Skeletal muscle tissue (tissue), 4 donors: ENCODE measurements around the gene PRLH. TPM values are rescaled to one million over a fixed set of nuclear protein-coding genes. Genes with fewer than 3 reads are reported as not detected.

Source experiments
- H3K27ac ChIP-seq: one replicate; pipeline ENCODE4 v1.7.0; 2013; ENCODE audit warnings: mild to moderate bottlenecking, low read depth, low read length, inconsistent platforms
- H3K27me3 ChIP-seq, 3 donors: one replicate each; pipeline ENCODE4 v1.7.0; 2013; ENCODE audit warnings: low read length in 3 of 3; ENCODE audit not compliant: control insufficient read depth in 3 of 3, insufficient read depth in 3 of 3
- H3K36me3 ChIP-seq, 3 donors: one replicate each; pipeline ENCODE4 v1.7.0; 2013; ENCODE audit warnings: low read length in 3 of 3; ENCODE audit not compliant: control insufficient read depth in 3 of 3, insufficient read depth in 3 of 3
- H3K4me1 ChIP-seq, 3 donors: one replicate each; pipeline ENCODE4 v1.7.0; 2013; ENCODE audit warnings: low read length in 3 of 3, mild to moderate bottlenecking in 3 of 3; ENCODE audit not compliant: control insufficient read depth in 3 of 3, insufficient read depth in 3 of 3
- H3K4me3 ChIP-seq, 3 donors: one replicate each; pipeline ENCODE4 v1.7.0; 2013; ENCODE audit warnings: low read length in 3 of 3
- H3K9ac ChIP-seq, 3 donors: one replicate each; pipeline ENCODE4 v1.7.0; 2013; ENCODE audit warnings: low read length in 3 of 3, mild to moderate bottlenecking in 3 of 3, moderate library complexity in 2 of 3, low read depth in 1 of 3
- H3K9me3 ChIP-seq, 3 donors: one replicate each; pipeline ENCODE4 v1.7.0; 2013; ENCODE audit warnings: low read length in 3 of 3; ENCODE audit not compliant: control insufficient read depth in 3 of 3
- total RNA-seq: library from RNA; depleted of rRNA; stranded (reverse); fragments of >200 nt; gene quantifications from one replicate; pipeline ENCODE4 v1.2.3, GENCODE V29; 2014
- donor health status: Osteomylitis.

The PRLH gene
- total RNA-seq, 1 donor from 2014 or later: not detected

DNA sequence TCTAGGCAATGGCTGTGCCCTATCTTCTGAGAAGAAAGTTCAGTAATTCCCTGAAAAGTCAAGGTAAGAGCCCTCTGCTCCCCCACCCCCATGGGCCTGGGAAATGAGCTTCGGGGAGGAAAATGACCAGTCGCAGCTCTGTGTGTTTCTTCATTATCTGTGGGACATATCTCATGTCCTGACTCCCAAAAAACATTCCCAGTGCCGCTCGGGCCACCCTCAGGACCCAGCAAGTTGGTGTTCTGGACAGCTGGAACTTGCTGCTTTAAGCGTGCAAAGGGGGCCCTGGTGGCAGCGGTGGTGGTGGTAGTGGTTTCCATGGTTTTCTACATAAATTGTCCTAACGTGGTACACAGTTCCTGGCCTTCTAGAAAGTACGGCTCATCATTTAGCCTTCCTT lies 17.2 kb upstream of the PRLH start:
- H3K9me3 ChIP-seq: no peaks in the 10 kb centered on the region
- no peak overlapping the region for H3K4me3 ChIP-seq
- peaks cover 0 to 4% (median 0%) of the 10 kb centered on the region in 3 donors for H3K27me3 ChIP-seq
- H3K9ac ChIP-seq: no peak overlapping the region
- peaks cover 0 to 3% (median 0%) of the 10 kb centered on the region in 3 donors for H3K4me1 ChIP-seq
- peaks cover 0 to 6% (median 0%) of the 10 kb centered on the region in 3 donors for H3K36me3 ChIP-seq
- H3K27ac ChIP-seq: no peak overlapping the region

DNA sequence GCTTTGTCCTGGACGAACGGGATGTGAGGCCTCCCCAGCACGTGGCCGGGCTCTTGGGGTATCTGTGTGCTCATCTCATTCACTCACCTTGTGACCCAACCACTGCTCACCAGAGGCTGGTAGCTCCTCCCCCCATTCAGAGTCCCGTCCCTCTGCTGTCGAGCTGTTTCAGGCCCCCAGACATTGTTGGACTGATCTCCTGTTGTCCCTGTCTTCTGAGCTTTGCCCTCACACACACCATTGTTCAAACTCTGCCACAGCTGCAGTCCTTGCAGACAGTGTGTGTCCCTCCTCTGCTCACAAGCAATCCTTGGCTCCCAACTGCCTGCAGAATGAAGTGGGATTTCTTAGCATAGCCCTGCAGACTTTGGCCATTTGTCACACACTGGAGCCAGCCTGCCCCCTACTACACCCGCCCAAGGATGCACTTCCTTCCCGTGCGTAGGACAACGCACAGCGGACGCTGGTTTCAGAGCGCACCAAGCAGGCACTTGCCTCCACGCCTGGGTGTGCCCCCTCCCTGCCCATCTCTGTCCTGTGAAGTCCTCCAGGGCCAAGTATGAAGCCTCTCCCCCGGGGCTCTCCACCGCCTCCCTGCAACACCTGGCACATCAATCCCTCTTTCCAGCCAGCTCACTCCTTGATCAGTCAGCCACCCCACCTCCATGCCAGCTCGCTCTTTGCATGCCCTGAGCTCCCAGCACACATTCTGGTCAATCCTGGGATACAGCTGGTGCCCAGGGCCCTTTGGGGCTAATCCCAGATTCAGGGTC lies 16.5 kb upstream of the PRLH start:
- no peak overlapping the region for H3K27ac ChIP-seq
- no peaks in the 10 kb centered on the region for H3K9me3 ChIP-seq
- no peak overlapping the region for H3K9ac ChIP-seq
- H3K4me1 ChIP-seq: peaks cover 0 to 3% (median 0%) of the 10 kb centered on the region in 3 donors
- no peak overlapping the region for H3K4me3 ChIP-seq
- H3K27me3 ChIP-seq: peaks cover 0 to 4% (median 0%) of the 10 kb centered on the region in 3 donors
- peaks cover 0 to 7% (median 0%) of the 10 kb centered on the region in 3 donors for H3K36me3 ChIP-seq

DNA sequence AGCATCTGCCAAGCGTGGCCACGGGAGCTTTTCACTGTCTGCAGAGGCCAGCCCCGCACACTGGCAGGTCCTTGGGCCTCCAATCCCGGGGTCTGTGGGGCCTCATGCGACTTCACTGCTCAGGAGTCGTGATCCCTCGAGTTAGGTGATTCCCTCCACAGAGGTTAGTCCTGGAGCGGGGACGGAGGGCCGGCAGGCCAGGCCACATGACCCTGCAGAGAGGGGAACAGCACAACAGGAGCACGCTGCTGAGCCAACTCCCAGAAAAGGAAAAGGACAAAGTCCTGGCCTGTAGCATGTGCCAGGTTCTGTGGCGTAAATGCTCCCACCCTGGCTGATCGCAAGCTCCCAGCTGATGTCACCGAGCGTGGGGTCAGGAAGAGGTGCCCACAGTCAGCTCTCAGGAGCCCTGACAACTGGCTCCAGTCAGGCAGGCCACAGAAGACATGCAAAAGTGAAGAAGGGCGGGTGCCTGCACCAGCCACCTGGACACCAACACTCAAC lies 15.3 kb upstream of the PRLH start:
- no peak overlapping the region for H3K4me3 ChIP-seq
- peaks cover 0 to 7% (median 0%) of the 10 kb centered on the region in 3 donors for H3K36me3 ChIP-seq
- H3K4me1 ChIP-seq: peaks cover 0 to 3% (median 0%) of the 10 kb centered on the region in 3 donors
- H3K9me3 ChIP-seq: peaks cover 0 to 5% (median 2%) of the 10 kb centered on the region in 3 donors
- peaks cover 0 to 4% (median 0%) of the 10 kb centered on the region in 3 donors for H3K27me3 ChIP-seq
- H3K27ac ChIP-seq: no peak overlapping the region
- no peak overlapping the region for H3K9ac ChIP-seq

DNA sequence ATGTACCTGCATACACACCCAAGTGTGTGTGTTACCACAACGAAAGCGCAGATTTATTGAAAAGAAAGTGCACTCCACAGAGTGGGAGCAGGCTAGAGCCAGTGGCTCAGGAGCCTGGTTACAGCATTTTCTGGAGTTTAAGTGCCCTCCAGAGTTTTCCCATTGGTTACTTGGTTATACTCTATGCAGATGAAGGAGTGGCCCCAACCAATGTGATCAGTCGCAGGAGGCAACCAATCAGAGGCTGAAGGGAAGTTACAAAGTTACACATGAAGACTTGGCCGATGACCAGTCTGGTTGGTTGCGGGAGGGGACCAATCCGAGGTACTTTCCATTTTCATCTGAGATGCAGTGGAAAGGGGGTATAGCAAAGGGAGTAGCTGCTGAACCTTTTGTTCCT lies 13.5 kb upstream of the PRLH start:
- Histone ChIP-seq H3K4me3 (no peak overlapping the region), H3K36me3 (peaks cover 0 to 7% (median 0%) of the 10 kb centered on the region in 3 donors), H3K27me3 (peaks cover 0 to 4% (median 0%) of the 10 kb centered on the region in 3 donors), H3K4me1 (peaks cover 0 to 3% (median 0%) of the 10 kb centered on the region in 3 donors), H3K9me3 (peaks cover 0 to 5% (median 2%) of the 10 kb centered on the region in 3 donors), H3K27ac (no peak overlapping the region), H3K9ac (no peak overlapping the region)

DNA sequence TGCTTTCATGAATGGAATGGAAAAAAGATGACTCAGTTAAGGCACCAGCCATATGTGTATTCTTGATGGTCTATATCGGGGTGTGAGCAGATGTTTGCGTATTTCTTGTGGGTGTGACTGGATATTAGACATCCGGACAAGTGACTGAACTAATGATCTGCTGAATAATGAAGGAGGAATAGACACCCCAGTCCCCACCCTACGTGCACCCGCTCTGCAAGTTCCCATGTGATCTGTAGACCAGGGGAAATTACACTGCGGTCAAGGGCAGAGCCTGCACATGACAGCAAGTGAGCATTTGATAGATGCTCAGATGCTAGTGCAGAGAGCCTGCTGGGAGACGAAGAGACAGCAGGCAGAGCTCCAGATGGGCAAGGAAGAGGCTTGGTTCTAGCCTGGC lies 12.4 kb upstream of the PRLH start:
- no peak overlapping the region for H3K9ac ChIP-seq
- peaks cover 4 to 7% (median 5%) of the 10 kb centered on the region in 3 donors for H3K4me1 ChIP-seq
- no peak overlapping the region for H3K4me3 ChIP-seq
- H3K9me3 ChIP-seq: peaks cover 0 to 5% (median 2%) of the 10 kb centered on the region in 3 donors
- peaks cover 0 to 7% (median 0%) of the 10 kb centered on the region in 3 donors for H3K36me3 ChIP-seq
- no peak overlapping the region for H3K27ac ChIP-seq
- H3K27me3 ChIP-seq: peaks cover 0 to 4% (median 0%) of the 10 kb centered on the region in 3 donors

DNA sequence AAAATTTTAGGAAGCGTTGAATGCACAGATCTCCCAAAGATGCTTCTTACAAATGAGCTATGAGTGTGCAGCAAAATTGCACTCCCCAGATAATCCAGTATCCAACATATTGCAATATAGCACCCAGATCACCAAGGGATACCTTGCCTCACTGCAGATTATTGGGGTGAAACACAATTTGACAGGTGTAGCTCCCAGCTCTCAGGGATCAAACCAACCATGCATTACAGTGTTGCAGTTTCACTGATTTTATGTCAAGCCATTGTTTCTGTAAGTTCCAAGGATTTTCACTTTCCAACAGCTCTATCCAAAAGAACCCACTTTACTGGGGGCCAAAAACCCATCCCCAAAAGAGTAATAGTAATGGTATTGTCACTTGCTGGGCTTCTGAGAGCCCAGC lies 10.8 kb upstream of the PRLH start:
- Histone ChIP-seq H3K36me3 (peaks cover 0 to 7% (median 0%) of the 10 kb centered on the region in 3 donors), H3K9me3 (peaks cover 0 to 5% (median 2%) of the 10 kb centered on the region in 3 donors), H3K4me1 (peaks cover 10 to 14% (median 14%) of the 10 kb centered on the region in 3 donors), H3K9ac (no peak overlapping the region), H3K27ac (no peak overlapping the region), H3K4me3 (no peak overlapping the region), H3K27me3 (no peaks in the 10 kb centered on the region)

DNA sequence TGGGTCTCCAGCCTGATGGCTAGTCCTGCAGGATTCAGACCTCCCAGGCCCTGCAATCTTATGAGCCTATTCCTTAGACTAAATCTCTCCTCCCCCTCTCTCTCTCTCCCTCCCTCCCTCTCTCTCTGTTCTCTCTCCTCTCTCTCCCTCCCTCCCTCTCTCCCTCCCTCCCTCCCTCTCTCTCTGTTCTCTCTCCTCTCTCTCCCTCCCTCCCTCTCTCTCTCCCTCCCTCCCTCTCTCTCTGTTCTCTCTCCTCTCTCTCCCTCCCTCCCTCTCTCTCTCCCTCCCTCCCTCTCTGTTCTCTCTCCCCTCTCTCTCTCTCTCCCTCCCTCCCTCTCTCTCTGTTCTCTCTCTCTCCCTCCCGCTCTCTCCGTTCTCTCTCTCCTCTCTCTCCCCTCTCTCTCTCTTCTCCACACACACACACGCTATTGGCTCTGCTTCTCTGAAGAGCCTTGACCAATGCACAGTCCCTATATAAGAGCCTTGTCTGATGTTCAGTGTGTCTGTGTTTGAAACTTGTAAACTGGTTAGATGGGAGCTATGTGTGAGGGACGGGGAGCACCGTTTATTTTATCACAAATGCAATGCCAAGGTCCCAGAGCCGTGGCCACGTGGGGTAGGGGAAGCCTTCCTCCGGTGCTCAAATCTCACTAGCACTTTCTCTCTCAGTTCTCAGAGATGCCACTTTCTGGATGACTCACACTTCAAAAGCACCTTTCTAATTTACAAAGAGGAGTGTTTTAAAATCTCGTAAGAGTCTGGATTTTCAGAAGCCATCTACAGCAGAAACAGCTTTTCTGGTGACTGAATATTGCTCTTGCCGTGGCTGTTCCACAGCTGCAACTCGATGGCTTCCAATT lies 9.4 kb upstream of the PRLH start:
- H3K4me1 ChIP-seq: peaks cover 10 to 14% (median 14%) of the 10 kb centered on the region in 3 donors
- H3K9me3 ChIP-seq: peaks cover 0 to 5% (median 2%) of the 10 kb centered on the region in 3 donors
- H3K27ac ChIP-seq: no peak overlapping the region
- no peaks in the 10 kb centered on the region for H3K27me3 ChIP-seq
- no peak overlapping the region for H3K4me3 ChIP-seq
- peaks cover 0 to 7% (median 0%) of the 10 kb centered on the region in 3 donors for H3K36me3 ChIP-seq
- H3K9ac ChIP-seq: no peak overlapping the region

DNA sequence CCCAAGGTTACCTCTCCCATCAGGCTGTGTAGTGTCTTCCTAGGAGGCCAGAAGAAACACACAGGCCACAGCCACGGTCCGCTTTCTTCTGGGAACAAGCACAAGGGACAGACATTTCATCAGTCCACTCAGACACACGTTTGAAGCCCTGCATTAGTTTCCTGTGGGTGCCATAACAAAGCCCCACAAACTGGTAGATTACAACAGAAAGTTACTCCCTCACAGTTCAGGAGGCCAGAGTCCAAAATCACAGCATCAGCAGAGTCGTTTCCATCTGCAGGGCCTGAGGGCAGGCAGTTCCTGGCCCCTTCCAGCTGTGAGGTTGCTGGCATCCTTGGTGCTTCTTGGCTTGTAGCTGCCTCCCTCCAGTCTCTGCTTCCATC lies 8.8 kb upstream of the PRLH start:
- peaks cover 10 to 14% (median 14%) of the 10 kb centered on the region in 3 donors for H3K4me1 ChIP-seq
- H3K9ac ChIP-seq: no peak overlapping the region
- H3K27me3 ChIP-seq: no peaks in the 10 kb centered on the region
- H3K9me3 ChIP-seq: peaks cover 0 to 5% (median 2%) of the 10 kb centered on the region in 3 donors
- H3K4me3 ChIP-seq: no peak overlapping the region
- H3K36me3 ChIP-seq: peaks cover 0 to 7% (median 0%) of the 10 kb centered on the region in 3 donors
- no peak overlapping the region for H3K27ac ChIP-seq

DNA sequence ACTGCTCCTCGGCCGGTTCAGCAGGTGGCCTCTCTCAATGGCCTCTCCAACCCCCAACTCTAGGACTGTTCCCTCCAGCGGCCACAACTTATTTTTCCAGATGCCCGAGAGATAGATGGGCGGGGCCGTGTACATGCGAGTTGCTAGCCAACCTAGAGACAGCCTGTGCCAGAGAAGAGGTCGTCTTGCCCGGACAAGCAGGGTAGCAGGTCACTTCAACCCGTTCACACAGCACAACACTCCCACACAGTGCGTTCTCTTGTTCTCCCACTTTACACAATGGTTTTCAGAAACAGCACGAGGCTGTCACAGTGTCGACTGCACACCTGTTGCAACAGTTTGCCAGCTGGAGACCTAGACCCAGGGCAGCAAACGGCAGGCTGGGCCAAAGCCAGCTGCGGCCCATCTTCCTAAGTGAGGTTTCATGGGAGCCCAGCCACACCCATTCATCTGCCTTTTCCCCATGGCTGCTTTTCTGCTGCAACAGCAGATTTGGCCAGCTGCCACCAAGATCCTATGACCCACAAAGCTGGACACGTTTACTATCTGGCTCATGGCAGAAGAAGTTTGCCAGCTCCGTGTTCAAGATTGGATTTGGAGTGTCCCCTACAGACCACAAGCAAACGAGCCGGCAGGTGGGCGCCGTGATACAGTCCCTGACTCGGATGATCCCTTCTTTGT lies 7.3 kb upstream of the PRLH start:
- Histone ChIP-seq H3K9ac (peak overlapping the region in 2 of 3 donors; percentile 19 to 60), H3K27me3 (peaks cover 3 to 11% (median 9%) of the 10 kb centered on the region in 3 donors), H3K4me3 (peak overlapping the region; percentile 35 to 54 (median 42)), H3K9me3 (peaks cover 0 to 5% (median 2%) of the 10 kb centered on the region in 3 donors), H3K27ac (no peak overlapping the region), H3K4me1 (peaks cover 10 to 14% (median 14%) of the 10 kb centered on the region in 3 donors), H3K36me3 (peaks cover 0 to 2% (median 0%) of the 10 kb centered on the region in 3 donors)
